Embryonic facial prominence (tissue), 1 donor: ENCODE measurements around the gene TMEM39B.
"Not testable (repeated sequence)": the region's sequence is repeated elsewhere in the genome, so short reads cannot be mapped to it uniquely, and the experiment has no call there.

Source experiments
- DNase-seq: peaks from one replicate; pipeline ENCODE4 v3.0.0-alpha.2; 2016; ENCODE audit errors: extremely low spot score

The TMEM39B gene

DNA sequence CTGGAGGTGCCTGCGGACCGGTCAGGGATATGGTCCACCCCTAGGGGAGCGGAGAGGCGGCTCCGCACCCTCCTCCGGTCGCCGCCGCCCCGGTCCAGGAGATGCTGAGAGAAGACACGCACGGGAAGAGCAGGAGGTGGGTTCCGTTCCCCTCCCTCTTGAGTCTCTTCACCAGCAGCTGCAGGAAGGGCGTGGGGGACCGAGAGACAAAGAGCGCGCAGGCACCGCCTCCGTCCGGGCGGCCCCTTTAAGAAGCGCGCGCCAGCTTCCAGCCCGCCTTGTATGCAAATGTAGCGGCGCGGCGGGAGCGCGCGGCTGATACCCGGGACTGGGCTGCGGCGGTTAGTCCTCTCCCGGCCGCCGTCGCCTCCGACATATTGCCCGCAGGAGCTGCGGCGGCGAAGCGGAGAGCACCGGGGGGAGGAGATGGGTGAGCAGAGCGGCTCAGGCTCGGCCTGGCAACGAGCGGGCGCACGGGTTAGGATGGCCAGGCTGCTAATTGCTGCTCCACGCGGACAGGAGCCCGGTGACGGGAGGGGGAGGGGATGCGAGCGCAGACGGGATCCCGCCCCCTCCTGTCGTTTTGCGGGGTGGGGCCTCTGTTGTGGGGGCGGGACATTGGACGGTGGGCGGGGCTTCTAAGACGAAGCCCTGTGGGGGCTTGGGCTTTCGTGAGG, at the start of gene TMEM39B:
Gene TMEM39B, plus strand, starts transcription at position 318 of the 677 bp plus-strand sequence. Its CDS starts 109 bp downstream, at position 427.
- peak; percentile 94 for DNase-seq

DNA sequence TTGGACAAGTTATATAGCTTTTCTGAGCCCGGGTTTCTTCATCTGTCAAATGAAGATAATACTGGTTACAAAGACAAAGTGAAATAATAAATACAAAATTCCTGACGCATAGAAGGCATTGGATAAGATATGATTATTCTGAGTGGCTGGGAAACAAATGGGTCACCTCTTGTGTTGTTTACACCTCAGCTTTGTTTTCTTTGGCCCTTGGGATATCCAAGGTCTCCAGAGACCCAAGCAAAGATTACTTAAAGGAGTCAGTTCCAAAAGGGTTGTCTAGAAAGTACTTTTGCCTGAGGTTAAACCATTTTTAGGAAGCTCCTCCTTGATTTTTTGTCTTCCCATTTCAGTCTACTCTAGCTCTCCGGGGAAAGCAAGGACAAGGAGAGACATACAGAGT, 49.4 kb upstream of the TMEM39B start:
- DNase-seq, result no peak

DNA sequence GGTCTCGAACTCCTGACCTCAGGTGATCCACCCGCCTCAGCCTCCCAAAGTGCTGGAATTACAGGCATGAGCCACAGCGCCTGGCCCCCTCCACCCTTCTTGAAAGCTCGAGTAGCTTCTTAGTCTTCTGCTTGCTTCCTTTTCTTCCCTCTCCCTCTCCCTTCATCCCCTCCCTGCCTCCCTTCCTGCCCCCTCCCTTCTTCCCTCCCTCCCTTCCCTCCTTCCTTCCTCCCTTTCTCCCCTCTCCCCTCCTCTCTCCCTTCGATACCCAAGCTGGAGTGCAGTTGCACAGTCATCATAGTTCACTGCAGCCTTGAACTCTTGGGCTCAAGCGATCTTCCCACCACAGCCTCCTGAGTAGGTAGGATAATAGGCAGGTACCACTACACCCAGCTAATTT, 47.2 kb upstream of the TMEM39B start:
- DNase-seq, result no peak

DNA sequence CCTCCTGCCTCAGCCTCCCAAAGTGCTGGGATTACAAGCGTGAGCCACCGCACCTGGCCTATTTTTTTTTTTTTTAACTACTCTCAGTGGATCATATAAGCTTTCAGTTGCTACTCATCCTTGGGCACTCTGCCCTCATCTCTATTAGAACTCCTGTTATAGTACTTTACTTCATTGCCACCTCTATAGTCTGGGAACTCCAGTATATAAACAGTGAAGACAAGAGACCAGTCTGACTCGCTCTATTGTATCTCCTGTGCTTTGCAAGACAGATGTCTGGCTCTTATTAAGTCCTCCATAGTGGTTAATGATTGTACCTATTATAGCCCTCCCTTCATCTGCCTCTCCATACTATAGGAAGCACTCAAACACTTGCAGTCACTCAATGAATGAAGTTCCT, 44.0 kb upstream of the TMEM39B start:
- no peak for DNase-seq

DNA sequence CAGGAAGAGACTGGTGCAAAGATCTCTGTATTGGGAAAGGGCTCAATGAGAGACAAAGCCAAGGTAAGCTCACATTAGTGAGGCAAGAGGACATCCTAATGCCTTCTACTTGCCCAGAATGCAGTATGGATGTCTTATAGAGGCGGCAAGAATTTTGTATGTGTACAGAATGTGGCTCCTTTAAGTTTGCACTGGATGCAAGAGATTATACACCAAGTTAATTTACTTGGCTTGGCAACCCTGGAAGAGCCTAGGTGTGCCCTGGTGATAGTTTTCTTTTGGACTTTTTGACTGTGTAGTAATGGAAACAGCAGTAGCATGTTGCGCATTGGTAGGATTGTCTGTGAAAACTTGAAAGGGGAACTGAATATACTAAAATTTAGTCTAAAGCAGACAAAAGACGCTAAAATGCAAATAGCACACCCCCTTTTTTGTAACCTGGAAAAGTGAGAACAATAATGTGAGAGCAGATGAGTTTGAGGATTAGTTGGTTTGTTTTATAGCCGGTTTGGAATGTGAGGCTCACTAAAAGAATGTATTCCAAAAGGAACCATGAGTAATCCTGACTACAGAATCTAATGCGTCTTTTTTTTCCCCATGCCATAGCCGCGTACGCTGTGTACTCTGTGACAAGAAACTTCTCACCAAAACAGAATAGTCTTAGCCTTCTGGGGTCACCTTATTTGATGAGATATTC, 41.0 kb upstream of the TMEM39B start:
- no peak for DNase-seq

DNA sequence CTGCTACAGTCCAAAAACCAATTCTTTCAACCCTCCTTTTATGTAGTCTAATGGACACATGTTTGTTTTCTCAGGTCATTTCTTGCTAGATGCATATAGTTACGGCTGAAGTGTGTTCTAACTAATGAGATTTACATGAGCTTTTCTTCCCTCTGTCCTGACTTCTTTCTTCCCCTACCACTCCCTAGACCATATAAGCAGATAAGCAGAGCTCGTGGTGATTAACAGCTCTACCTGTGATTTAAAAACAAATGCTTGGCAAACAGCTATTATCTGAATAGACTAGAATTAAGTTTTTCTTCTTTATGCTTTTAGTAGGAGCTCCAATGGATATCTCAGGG, 40.5 kb upstream of the TMEM39B start:
- DNase-seq, result no peak

DNA sequence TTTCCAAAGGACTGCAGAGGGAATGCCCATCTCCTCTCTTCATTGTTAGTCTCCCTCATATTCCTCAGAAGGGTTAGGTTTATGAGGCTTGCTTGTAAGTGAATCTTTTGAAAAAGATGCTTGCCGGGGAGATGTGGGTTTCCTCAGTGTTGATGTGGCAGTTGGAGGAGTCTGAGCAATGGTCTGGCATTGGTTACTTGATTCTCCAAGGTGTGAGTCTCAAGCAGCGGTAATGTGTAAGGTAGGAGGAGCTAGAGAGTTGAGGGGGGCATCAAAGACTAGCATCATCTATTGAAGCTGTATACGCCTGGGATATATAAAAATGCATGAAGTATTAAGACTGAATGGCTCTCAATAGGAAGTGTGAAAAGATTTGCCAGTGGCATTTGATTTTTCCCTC, 37.6 kb upstream of the TMEM39B start:
- no peak for DNase-seq

DNA sequence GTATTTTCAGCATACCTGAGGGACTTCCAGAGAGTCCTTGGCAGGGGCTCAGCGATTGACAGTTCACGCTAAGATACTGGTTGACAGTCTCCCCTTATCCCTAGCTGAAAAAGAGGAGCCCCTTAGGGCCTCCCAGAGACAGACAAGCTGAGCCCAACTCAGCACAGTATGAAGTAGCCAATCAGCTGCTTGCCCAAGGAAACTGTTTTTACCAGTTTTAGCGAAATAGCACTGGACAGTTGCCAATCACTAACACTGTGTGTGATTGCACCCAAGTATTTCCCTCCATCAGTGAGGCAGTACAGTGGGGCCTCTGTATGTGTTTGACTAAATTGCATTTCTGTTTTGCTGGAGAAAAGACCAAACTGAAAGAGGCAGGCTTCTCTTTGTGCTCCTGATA, 32.0 kb upstream of the TMEM39B start:
- no peak for DNase-seq

DNA sequence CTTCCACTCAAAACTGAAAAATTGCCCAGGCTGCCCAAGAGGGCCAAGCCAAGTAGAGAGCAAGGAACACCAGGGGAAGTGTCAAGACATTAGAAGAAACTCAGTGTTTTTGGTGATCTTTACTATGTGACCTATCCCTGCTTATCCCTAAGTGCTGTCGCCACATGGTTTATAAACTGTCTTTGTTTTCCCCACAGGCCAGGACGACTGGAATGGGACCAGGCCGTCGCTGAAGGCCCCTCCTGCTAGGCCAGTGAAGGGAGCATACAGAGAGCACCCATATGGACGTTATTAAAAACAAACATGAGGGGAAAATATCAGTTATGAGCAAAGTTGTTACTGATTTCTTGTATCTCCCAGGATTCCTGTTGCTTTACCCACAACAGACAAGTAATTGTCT, 30.4 kb upstream of the TMEM39B start:
- DNase-seq, result no peak

DNA sequence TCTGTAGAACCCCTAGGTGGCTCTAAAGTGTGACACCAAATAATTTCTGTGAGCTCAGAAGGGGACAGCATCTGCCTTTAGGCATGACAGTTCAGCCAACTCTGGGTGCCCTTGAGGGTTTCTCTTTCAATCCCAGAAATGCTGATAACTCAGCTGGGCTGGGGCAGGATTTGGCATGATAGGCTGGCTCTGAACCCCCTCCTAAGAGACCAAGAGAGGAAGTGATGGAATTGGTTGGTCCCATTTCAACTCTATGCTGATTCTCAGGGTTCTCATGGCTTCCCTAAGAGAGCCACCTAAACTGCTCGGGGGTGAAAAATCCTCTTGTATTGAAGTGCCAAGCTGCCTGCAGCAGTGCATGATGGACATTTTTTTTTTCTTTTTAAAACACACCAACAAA, 28.5 kb upstream of the TMEM39B start:
- DNase-seq, result no peak

DNA sequence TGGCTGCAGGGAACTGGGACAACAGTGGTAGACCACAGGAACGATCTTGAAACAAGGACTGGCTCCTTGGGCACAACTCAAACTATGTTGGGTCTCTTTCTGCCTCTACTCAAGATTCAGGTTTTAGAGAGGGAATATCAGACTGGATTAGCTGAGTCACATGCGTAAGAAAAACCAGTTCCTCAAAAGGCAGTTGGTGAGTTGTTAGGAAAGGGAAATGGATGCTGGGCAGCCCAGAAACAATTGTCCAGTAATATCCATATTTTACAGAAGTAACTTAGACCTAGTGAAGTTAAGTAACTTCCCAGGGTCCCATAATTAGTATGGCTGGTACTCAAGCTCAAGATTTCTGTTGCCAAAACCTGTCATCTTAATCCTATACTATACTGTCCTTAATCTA, 27.0 kb upstream of the TMEM39B start:
- no peak for DNase-seq

DNA sequence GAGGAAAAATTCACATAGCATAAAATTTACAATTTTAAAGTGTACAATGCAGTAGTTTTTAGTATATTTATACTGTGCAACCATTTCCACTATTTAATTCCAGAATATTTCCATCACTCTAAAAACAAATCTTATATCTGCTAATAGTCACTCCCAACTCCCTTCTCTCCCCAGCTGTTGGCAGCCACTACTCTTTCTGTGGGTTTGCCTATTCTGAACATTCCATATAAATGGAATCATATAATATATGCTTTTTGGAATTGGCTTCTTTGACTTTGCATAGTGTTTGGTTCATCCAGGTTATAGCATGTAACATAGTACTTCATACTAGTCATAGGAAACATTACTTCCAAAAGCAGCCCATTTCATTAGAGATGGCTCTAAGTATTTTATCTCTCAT, 25.0 kb upstream of the TMEM39B start:
- no peak for DNase-seq

DNA sequence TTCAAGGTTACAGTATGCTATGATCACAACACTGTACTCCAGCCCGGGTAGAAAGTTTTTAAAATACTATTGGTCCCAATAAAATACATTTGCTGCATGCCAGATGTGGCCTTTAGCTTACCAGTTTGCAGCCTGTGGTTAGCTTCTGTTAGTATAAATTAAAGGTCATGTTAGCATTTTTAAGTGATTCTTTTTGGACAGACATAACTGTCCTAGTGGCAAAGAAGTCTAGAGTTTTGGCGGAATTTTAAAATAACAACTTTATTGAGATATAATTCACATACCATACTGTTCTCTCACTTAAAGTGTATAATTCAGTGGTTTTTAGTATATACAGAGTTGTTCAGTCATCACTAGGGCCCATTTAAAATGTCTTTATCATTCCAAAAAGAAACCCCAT, 24.3 kb upstream of the TMEM39B start:
- no peak for DNase-seq

DNA sequence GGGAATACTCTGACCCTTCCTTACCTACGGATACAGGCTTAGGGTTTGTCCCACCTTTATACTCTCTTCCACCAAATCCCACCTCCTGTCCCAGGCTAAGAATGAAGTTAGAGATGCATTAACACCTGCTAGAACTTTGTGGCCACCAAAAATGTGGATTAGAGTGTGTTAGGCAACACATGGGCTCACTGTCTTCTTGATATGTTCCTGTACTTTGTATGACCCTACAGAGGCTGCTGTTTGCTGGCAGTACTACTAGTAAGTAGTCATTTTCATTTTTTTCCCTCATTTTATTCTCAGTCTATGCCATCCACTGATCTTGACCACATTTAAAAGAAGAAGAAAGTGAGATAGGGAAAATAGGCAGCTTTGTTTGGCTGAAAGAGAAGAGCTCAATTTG, 21.0 kb upstream of the TMEM39B start:
- no peak for DNase-seq

DNA sequence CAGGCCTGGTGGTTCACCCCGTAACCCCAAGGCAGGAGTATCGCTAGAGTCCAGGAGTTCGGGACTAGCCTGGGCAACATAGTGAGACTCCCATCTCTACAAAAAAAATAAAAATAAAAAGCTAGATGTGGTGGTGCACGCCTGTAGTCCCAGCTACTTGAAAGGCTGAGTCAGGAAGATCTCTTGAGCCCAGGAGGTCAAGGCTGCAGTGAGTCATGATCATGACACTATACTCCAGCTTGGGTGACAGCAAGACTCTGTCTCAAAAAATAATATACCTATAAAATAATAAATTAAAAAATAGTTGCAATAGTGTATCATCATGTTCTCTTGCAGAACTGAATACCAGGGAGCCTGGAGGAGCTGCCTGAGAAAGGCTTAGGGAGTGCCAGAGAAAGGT, 19.9 kb upstream of the TMEM39B start:
- DNase-seq, result no peak

DNA sequence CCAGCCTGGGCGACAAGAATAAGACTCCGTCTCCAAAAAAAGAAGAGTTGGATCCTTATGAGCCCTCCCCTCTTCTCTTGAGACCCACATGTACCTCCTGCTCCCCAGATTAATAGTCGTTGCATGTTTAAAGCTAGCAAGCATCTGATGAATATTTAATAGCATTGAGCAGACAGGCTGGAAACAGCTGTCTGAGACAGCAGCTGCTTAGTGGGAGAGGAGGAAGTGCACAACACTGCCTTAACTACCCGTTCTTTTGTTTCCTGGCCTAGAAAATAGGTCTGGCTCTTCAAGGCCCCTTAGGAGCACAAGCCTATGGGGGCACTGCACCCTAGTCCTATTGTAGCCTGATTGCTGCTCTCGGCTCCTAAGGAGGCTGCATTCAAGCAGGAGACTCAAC, 17.3 kb upstream of the TMEM39B start:
- DNase-seq, result no peak

DNA sequence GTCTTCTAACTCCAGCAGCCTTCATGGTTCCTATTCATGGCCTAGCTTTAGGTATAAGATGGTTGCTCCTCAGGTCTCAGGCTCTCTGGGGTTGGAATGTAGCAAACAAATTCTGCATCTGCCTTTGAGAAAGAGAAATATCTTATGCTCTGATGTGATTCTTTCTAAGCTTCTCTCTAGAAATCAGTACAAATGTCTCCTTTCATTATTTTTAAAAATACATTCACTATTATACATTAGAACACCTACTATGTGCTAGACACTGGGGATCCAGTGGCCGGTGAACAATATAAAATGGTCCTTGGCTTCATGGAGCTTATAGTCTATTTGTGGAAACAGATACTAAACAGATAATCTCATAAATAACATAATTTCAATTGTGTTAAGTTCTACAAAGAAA, 16.1 kb upstream of the TMEM39B start:
- no peak for DNase-seq

DNA sequence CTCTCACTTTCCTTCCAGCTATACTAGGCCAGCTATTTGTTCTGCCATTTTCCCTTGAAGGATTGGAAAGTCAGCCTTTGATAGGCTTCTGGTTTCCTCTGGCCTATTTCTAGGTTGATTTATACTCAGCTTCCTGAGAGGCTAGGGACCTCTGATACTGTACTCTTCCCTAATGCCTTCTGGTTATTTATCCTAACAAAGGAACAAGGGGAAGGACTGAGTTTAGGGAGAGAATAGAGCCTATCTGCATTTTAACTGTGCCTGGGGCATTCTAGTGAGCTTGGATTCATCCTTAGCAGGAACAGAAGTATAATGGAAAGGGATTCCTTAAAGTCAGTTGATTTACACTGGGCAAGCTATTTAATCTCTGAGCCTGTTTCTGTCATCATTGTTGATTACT, 11.8 kb upstream of the TMEM39B start:
- no peak for DNase-seq

DNA sequence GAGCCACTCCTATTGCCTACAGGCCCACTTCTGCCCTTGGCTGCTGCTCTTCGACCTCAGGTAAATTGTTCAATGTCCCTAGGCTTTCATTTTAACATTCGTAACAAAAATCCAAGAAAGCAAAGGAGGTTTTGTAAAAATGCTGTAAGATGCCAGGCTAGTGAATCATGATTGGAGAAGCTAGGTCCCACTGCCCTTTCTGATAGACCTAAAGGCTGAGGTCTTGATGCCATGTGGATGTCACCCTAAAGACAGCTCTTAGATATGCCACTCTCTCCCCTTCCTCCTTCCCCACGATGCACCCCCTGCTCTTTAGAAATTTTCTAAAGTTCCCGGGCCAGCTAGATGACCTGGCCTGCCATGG, 9.9 kb upstream of the TMEM39B start:
- no peak for DNase-seq

DNA sequence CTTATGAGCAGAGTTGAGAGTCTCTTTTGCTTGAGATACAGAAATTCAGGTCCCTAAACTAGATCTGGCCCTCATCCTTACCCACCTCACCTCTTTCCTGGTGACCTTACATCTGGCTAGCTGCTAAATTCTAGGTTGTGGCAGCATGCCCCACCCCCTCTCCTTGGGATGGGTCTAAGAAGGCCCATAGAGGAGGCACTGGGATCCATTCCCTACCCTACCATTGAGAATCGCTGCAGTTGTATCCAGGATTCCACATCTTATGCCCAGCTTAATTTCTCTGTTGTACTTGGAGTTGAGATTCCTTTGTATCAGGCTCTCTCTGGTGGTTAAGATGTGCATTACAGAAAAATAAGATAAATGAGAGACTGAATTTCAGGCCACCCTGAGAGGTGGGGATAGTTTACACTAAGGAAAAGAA, 9.5 kb upstream of the TMEM39B start:
- peak; percentile 62 for DNase-seq

DNA sequence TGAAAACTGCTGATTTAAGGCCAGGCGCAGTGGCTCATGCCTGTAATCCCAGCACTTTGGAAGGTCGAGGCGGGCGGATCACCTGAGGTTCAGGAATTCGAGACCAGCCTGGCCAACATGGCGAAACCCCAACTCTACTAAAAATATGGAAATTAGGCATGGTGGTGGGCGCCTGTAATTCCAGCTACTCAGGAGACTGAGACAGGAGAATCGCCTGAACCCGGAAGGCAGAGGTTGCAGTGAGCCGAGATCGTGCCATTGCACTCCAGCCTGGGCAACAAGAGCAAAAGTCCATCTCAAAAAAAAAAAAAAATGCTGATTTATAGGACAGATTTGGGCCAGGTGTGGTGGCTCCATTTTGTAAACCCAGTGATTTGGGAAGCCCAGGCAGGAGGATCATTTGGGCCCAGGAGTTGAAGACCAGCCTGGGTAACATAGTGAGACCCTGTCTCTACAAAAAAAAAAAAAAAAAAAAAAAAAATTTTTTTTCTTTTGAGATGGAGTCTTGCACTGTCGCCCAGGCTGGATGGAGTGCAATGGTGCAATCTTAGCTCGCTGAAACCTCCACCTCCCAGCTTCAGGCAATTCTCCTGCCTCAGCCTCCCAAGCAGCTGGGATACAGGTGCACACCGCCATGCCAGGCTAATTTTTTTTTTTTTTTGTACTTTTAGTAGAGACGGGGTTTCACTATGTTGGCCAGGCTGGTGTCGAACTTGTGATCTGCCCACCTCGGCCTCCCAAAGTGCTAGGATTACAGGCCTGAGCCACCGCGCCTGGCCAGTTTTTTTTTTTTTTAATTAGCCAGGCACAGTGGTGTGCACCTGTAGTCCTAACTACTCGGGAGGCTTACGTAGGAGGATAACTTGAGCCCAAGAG, 6.9 kb upstream of the TMEM39B start:
- not testable (repeated sequence) for DNase-seq

DNA sequence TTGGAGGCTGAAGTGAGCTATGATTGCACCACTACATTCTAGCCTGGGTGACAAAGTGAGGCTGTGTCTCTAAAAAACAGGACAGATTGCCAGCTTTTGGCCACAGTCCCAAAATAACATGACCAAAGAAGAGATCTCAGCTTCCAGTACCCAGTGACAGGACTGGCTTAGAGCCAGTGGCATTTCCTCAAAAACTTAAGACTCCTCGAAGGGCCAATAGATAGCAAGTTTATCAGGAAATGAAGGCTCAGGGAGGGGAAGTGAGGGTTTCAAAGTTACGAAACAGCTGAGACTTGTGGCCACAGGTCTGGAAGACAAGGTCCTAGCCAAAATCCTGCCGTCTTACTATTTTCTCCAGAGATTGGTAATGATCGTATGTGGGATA, 6.3 kb upstream of the TMEM39B start:
- DNase-seq, result no peak
